ENCODE results near the gene GIMAP5. TPM values are rescaled to one million over a fixed set of nuclear protein-coding genes. Genes with fewer than 3 reads are reported as not detected.

The GIMAP5 gene
- total and polyA plus RNA-seq, 2 of the 13 experiments (the other 11 are each of a cell fraction or from before 2014, with no cell fraction given), result not detected

- TF ChIP-seq AFF4 (CRISPR knock-in tag; IDR thresholded peaks at IDR 0.05) (no peak), ZNF335 (CRISPR knock-in tag; IDR thresholded peaks at IDR 0.05) (no peak), EP300 (IDR thresholded peaks at IDR 0.05; ENCODE audit: low read depth in 2 of 2, low read length in 2 of 2) (peak in 1 of 2 experiments; percentile 68; a peak in 2 of 4 replicates), EP300 (CRISPR knock-in tag; IDR thresholded peaks at IDR 0.05; ENCODE audit: borderline replicate concordance) (no peak), ZNF281 (CRISPR knock-in tag; IDR thresholded peaks at IDR 0.05; ENCODE audit: borderline replicate concordance) (peak; percentile 56; the same call in 1 of the 2 replicates), AHDC1 (CRISPR knock-in tag; IDR thresholded peaks at IDR 0.05; ENCODE audit: borderline replicate concordance) (peak; percentile 64; the same call in 1 of the 2 replicates), HNRNPLL (IDR thresholded peaks at IDR 0.05; ENCODE audit: low read depth, low read length, poor library complexity, severe bottlenecking) (no peak), ZNF280D (CRISPR knock-in tag; IDR thresholded peaks at IDR 0.05) (no peak), ZC3H4 (CRISPR knock-in tag; IDR thresholded peaks at IDR 0.05; ENCODE audit: borderline replicate concordance) (no peak), ZNF644 (CRISPR knock-in tag; IDR thresholded peaks at IDR 0.05; ENCODE audit: low read depth) (peak; percentile 43; the same call in 1 of the 2 replicates)
Measured at GRCh38 chr7:150778014-150778737, 41.0 kb downstream of the GIMAP5 start (continued).
